Measurements from ENCODE around the gene RENBP.

GRCh38 chrX:153973127-153974002 lies 28.9 kb upstream of the RENBP start:
- 0 out of 2 replicates have a peak, but pooled peaks have one; percentile 21 for TF ChIP-seq ZNF589 (CRISPR knock-in tag; IDR thresholded peaks at IDR 0.05; ENCODE audit: low read depth)
- TF ChIP-seq CTCF (IDR thresholded peaks at IDR 0.05 in 2 of 3, conservative IDR thresholded peaks at IDR 0.05 in 1 of 3; ENCODE audit: insufficient read depth in 2 of 3, low read depth in 1 of 3, low read length in 3 of 3) = no peak
- no peak for TF ChIP-seq SMARCA5 (IDR thresholded peaks at IDR 0.05)
- no peak for TF ChIP-seq MTA2 (IDR thresholded peaks at IDR 0.05; ENCODE audit: low read depth)
- no peak for TF ChIP-seq HBP1 (CRISPR knock-in tag; IDR thresholded peaks at IDR 0.05)
- TF ChIP-seq POLR2AphosphoS5 (IDR thresholded peaks at IDR 0.05; ENCODE audit: control insufficient read depth, insufficient read depth, low read depth, low read length) = no peak
- no peak for TF ChIP-seq PKNOX1 (IDR thresholded peaks at IDR 0.05)
- TF ChIP-seq ZNF274 (IDR thresholded peaks at IDR 0.05; ENCODE audit: borderline replicate concordance, low read depth, low read length) = no peak
- no peak for TF ChIP-seq TCF7L2 (IDR thresholded peaks at IDR 0.05; ENCODE audit: low read depth, low read length)
- no peak for TF ChIP-seq EP300 (IDR thresholded peaks at IDR 0.05; ENCODE audit: low read length)
- TF ChIP-seq POLR2A (conservative IDR thresholded peaks at IDR 0.05) = peak; percentile 67
- TF ChIP-seq ZNF507 (tag; conservative IDR thresholded peaks at IDR 0.05) = no peak
